ENCODE results near the gene SORT1. TPM values are rescaled to one million over a fixed set of nuclear protein-coding genes. Genes with fewer than 3 reads are reported as not detected.

SORT1 gene
- total RNA-seq, 1 experiment from 2014 or later: 17.7 TPM

DNA sequence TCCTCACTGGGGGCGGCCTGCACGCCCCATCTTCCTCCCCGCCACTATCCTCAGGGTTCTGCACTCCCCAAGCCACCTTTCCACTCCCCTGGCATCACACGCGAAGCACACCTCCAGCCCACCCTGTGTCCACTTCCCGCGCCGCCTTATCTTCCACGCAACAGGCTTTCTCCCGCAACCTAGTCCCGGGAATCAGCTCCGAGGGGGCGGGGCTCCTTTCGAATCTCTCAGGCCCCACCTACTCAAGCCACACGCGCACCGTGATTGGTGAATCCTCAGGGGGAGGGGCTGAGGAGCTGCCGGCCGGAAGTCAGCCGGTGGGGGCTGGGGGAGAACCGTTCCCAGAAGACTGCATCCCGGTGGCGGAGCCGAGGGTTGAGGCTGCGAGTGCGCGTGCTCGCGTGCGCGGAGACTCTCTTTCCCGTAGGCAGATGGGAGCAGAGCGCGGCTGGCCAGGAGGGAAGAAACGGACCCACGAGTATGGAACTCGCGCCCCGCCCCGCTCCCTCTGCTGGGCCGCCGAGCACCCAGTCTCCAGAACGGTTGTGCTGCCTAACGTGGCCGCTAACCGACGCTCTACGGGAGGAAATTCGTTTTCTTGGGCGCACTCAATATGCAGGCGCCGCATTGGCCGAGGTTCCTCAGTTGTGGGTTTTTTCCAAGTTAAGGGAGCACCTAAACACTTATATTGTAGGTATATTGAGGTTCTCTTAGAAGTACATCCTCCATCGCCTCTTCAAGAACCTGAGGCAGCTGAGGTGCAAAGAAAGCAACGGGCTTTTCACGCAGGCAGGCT, 114.6 kb downstream of the SORT1 start, which contains the start of gene PSRC1:
Gene PSRC1 (minus strand): TSS at position 194 of the 796 bp plus-strand sequence.
- DNase-seq (ENCODE audit: low spot score): peak; percentile 99
- in situ Hi-C loops (cut with HindIII; ENCODE audit: low sequenced_read_pairs): no loop called here

DNA sequence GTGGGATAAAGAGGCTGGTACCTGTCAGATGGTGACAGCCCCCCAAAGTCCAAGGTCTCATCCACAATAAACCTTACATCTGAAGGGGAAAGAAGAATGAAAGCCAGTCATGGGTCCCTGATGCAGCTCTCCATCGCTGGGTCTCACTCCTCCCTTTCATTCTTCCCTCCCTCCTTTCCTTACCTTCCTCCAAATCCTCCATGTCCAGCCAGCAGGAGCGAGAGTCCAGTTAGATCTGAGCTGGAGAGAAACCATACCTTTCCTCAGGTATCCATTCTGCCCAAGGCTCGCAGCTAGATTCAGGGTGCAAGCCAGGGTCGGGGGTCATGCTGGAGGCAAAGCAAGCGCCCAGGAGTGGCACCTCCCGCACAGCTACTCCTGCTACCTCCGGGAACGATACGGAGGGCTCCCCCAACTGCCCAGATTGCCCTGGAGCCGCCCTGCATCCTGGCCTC, 115.2 kb downstream of the SORT1 start:
- in situ Hi-C loops (cut with HindIII; ENCODE audit: low sequenced_read_pairs): no loop called here
- no peak for DNase-seq (ENCODE audit: low spot score)

DNA sequence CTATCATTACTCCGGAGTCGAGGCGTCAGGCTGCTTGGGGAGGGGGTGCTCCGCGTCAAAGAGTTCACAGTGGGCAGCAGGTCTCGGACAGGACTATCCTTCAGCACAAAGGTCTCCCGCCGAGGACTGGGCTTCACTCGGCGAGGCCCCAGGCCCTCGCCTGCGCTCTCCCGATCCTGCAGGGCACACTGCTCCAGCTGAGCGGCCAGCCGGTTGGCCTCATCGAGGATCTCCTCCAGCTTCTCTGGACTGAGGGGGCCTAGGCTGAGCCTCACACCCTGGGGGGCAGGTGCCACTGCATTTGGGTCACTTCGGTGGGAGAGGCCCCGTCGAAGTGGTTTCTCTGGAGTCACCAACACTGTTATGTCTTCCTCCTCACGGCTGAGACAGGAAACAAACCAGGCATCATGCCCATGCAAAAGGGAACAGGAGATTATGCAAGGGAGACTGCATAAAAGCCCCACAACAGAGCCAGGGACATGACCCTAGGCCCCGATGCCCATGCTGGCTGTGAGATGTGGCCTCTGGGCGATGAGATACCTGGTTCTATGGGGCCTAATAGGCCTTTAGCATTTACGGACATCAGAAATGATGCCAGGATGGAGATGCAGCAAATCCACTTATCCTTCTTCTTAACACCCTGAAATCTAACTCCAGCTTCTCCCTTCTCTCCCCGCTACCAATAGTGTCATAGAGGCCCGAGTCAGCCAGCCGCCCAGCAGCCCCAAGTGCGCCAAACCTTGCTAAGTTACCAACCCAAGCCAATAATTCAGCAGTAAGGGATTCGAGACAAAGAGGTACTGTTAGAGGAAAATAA, 115.8 kb downstream of the SORT1 start:
- in situ Hi-C loops (cut with HindIII; ENCODE audit: low sequenced_read_pairs): no loop called here
- no peak for DNase-seq (ENCODE audit: low spot score)

DNA sequence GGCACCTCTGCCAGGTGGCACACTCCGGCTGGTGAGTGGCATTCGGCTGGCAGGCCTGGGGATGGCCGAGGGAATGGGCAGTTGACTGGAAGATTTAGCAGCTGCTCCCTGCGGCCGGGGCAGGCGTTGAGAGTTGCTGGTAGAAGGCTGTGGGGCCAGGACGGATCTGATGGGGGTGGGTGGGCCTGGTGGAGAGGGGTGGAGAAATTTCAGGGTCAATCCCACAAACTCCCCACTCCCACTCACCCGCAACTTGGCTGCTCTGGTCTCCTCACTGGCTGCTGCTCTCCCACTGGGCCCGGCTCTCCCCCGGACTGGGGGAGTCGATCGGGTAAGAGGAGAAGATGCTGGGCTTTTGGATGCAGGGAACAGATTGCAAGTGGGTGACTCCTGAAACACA, 116.9 kb downstream of the SORT1 start:
- in situ Hi-C loops (cut with HindIII; ENCODE audit: low sequenced_read_pairs): no loop called here
- no peak for DNase-seq (ENCODE audit: low spot score)

DNA sequence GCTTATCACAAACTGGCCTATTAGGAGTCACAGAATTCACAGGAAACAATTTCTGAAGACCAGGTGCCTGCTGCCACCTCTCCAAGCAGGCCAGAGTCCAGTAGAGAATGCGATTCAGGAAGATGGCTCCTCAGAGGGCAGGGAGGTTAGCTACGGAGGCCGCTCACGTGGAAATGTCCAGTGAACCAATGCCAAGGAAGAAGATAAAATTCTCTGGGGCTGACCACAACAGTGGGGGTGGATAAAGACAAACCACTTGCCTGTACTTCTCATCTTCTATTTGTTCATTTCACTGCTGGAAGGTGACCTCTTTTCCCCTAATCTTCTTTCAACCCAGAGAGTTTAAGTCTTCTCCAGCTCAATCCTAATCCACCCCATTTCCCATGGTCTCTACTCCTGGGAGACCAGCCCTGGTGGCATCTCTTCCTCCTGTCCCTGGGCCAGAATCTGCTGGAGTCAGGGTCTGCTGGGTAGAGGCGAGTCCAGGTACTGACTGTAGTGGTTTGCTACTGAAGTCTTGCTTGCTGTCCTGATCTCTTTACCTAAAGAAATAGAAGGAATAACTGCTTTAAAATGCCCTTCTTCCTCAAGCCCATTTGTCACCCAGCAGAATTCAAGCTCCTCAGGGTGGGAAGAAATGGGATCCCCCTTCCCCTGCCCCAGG, 118.0 kb downstream of the SORT1 start:
- in situ Hi-C loops (cut with HindIII; ENCODE audit: low sequenced_read_pairs): no loop called here
- DNase-seq (ENCODE audit: low spot score): no peak

DNA sequence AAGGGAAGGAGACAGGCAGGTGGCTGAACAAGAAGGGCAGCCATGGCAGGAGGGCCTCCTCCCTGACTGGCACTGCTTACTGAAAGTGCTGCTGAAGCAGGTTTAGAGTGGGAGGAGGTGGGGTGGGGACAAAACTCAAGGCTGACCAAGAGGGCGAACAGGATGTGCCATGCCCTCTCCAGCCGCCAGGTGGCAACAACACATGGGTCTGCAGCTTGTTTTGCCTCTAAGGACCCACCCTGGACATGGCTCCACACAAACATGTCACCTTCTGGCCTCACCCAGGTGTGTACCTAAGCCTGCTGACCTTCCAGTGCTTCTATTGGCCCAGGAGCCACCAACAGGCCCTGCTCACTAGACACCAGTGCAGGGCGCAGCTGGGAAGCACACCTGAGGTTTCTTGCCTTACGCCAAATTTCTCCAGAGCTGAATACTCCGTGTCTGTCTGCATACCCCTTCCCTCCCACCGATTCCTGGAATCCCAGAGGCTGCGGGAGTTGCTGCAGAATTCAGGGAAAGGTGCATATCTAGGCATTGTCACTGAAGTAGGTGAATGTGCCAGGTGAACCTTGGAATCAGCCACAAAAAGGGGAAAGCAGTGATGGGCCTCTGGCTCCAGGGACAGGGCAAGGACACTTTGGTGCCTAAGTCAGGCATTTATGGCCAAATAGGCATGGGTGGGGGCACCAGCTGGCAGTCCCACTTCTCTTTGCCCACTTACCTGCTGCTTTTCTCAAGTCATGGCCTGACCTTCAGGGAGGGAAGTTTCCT, 120.1 kb downstream of the SORT1 start:
- in situ Hi-C loops (cut with HindIII; ENCODE audit: low sequenced_read_pairs): no loop called here
- peak; percentile 74 for DNase-seq (ENCODE audit: low spot score)

DNA sequence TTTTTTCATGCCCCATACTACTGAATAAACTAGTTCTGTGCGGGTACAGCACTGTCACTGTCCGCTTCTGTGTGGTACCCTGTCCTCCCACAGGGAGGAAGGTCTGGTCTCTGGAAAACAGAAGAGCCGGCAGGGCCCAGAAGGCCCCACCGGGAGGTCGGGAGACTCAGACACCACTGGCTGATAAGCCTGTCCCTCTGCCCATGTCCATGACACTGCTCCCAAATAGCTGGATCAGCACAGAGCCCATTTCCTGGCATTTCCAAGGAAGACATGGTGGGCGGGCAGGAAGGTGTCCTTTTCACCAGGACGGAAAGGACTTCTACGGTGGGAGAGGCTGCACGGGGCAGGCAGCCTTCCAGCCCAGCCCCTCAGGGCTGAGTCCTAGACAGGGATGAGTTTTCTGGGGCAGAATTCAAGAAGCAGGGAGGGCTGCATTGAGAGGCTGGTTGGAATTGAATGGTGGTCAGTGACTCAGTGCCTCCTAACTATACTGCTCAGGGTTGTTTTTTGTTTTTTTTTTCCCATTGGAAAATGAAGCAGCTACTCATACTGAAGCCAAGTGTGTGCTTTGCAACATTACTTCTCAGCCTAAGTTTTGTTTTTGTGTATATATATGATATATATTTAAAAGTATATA, 121.9 kb downstream of the SORT1 start:
- in situ Hi-C loops (cut with HindIII; ENCODE audit: low sequenced_read_pairs): no loop called here
- DNase-seq (ENCODE audit: low spot score): no peak

DNA sequence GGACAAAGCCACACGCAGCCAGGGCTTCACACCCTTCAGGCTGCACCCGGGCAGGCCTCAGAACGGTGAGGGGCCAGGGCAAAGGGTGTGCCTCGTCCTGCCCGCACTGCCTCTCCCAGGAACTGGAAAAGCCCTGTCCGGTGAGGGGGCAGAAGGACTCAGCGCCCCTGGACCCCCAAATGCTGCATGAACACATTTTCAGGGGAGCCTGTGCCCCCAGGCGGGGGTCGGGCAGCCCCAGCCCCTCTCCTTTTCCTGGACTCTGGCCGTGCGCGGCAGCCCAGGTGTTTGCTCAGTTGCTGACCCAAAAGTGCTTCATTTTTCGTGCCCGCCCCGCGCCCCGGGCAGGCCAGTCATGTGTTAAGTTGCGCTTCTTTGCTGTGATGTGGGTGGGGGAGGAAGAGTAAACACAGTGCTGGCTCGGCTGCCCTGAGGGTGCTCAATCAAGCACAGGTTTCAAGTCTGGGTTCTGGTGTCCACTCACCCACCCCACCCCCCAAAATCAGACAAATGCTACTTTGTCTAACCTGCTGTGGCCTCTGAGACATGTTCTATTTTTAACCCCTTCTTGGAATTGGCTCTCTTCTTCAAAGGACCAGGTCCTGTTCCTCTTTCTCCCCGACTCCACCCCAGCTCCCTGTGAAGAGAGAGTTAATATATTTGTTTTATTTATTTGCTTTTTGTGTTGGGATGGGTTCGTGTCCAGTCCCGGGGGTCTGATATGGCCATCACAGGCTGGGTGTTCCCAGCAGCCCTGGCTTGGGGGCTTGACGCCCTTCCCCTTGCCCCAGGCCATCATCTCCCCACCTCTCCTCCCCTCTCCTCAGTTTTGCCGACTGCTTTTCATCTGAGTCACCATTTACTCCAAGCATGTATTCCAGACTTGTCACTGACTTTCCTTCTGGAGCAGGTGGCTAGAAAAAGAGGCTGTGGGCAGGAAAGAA, 122.9 kb downstream of the SORT1 start:
- in situ Hi-C loops (cut with HindIII; ENCODE audit: low sequenced_read_pairs): no loop called here
- no peak for DNase-seq (ENCODE audit: low spot score)

DNA sequence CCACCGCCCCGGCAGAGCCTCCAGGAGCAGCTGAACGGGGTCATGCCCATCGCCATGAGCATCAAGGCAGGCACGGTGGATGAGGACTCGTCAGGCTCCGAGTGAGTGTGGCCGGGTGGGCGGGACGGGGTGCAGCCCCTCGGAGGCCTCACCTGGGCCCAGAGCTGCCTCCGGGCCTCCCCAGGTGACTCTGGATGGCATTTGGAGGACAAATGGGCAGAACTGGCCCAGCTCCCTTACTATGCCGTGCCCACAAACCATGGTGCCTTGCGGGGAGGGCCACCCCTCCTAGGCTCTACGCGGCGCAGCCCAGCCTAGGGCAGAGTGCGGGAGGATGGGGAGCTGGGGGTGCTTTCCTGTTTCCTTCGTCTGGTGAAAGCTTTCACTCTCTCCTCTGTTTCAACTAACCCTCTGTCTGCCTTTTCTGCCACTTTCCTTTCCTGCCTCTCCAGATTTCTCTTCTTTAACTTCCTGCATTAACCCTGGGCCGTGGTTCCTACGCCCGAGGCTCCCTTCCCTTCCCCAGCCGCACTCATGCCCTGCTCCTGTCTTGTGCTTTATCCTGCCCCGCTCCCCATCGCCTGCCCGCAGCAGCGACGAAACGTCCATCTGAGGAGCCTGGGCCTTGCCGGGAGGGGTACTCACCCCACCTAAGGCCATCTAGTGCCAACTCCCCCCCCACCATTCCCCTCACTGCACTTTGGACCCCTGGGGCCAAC, 124.0 kb downstream of the SORT1 start:
- in situ Hi-C loops (cut with HindIII; ENCODE audit: low sequenced_read_pairs): no loop called here
- DNase-seq (ENCODE audit: low spot score): no peak

DNA sequence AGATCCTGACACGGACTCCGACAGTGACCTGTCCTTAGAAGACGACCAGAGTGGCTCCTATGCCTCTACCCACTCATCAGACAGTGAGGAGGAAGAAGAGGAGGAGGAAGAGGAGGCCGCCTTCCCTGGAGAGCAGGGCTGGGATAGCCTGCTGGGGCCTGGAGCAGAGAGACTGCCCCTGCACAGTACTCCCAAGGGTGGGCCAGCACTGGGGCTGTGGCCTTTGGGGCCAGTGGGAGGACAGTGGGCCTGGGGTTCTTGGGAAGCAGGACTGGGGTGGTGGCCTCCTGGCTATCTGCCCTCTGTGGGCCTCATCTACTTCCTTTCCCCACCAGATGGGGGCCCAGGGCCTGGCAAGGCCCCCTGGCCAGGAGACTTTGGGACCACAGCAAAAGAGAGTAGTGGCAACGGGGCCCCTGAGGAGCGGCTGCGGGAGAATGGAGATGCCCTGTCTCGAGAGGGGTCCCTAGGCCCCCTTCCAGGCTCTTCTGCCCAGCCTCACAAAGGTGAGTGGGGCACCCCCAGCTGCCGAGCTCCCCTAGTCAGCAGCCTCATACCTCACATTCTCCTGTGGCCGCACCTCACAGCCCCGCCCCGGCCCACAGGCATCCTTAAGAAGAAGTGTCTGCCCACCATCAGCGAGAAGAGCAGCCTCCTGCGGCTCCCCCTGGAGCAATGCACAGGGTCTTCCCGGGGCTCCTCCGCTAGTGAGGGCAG, 124.7 kb downstream of the SORT1 start:
- in situ Hi-C loops (cut with HindIII; ENCODE audit: low sequenced_read_pairs): no loop called here
- DNase-seq (ENCODE audit: low spot score): no peak

DNA sequence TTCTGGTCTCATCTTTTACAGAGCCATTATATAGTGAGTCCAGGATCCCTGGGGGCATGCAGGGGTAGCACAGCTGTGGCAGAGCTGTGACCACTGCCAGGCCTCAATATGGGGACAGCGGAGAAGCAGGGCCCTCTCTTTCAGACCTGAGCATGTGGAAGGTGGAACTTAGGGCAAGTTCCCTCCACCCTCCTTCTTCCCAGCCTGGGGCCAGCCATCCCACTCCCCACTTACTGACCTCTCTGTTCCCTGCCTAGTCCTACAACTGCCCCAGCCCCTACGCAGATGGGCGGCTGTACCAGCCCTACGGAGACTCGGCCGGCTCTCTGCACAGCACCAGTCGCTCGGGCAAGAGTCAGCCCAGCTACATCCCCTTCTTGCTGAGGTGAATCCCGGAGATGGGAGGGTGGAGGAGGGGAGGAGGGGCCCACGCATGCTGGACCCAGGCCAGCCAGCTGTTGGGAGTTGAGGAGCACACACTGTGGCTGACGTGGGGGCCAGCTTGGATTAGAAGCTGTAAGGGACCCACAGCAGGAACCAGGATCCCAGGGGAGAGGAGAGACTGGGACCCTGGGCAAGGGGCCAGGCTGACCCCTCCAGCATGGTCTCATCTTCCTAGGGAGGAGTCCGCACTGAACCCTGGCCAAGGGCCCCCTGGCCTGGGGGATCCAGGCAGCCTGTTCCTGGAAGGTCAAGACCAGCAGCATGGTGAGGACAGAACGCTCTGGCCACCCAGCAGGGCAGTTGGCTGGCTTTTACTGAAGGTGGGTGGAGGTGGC, 125.5 kb downstream of the SORT1 start:
- no peak for DNase-seq (ENCODE audit: low spot score)

DNA sequence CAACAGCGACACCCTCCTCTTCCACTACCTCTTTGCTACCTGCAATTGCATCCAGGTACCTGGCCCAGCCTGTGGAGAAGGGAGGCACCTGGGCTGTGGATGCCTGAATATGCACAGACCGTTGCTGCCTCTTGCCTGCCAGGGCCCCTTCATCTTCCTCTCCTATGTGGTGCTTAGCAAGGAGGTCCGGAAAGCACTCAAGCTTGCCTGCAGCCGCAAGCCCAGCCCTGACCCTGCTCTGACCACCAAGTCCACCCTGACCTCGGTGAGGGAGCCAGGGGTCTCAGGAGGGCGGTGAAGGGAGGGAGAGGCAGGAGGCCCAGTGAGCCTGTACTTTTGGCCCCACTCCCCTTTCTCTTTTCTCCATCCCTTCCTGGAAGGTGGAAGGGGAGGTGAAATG, 126.3 kb downstream of the SORT1 start:
- no peak for DNase-seq (ENCODE audit: low spot score)
- in situ Hi-C loops (cut with HindIII; ENCODE audit: low sequenced_read_pairs): no loop called here

More for the DNA sequence above, 125.5 kb downstream of the SORT1 start:
- in situ Hi-C loops (cut with HindIII; ENCODE audit: low sequenced_read_pairs): no loop called here

DNA sequence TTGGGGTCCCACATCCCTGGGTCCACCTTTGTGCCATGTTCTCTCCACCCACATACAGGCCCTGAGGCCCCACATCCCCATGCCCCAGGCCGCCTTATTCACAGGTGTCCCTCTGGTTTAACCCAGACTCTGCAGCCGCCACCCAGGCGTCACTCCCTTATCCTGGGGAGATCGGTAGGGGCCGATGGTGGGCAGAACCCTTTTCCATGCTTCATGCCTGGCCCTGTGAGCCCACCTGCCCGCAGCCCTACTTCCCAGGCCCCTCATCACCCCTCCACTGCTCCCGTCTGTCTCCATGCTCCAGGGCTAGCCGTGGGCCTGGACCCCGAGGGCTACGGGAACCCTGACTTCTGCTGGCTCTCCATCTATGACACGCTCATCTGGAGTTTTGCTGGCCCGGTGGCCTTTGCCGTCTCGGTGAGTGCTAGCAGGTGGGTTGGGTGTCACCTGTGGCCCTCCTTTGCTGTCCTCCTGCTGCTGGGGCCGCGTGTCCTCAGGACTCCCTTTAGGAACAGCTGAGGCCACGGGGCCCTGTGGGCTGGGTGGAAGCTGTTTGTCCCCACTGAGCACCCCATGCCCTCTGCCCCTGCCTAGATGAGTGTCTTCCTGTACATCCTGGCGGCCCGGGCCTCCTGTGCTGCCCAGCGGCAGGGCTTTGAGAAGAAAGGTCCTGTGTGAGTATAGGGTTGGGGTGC, 126.9 kb downstream of the SORT1 start:
- in situ Hi-C loops (cut with HindIII; ENCODE audit: low sequenced_read_pairs): no loop called here

DNA sequence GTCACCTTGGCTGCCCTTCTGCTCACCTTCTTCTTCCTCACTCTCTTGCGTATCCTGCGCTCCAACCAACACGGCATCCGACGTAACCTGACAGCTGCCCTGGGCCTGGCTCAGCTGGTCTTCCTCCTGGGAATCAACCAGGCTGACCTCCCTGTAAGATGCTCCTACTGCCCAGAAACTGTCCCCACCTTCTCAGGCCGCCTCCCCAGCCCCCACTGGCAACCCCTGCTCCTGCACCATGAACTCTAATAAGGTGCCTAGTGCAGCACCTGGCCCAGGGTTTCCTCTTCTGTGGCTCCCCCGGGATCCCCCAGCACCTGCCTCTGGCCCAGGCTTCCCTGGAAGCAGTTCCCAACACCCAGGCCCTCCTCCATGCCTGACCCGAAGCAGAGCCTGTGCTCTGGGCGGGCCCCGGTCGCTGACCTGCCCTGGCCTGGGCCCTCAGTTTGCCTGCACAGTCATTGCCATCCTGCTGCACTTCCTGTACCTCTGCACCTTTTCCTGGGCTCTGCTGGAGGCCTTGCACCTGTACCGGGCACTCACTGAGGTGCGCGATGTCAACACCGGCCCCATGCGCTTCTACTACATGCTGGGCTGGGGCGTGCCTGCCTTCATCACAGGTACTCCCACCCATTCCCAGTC, 127.6 kb downstream of the SORT1 start:
- in situ Hi-C loops (cut with HindIII; ENCODE audit: low sequenced_read_pairs): no loop called here
- no peak for DNase-seq (ENCODE audit: low spot score)

More for the DNA sequence above, 126.9 kb downstream of the SORT1 start:
- no peak for DNase-seq (ENCODE audit: low spot score)

Measured in G401 (cell line).